Muscle of back (tissue), 10 donors: ENCODE data around the gene ISCA2. TPM values are rescaled to one million over a fixed set of nuclear protein-coding genes. Genes with fewer than 3 reads are reported as not detected.

Source experiments
- polyA plus RNA-seq, 10 donors: library from polyadenylated mRNA; unstranded; fragments of 120-200 nt; gene quantifications; one replicate each; pipeline ENCODE4 v1.2.1, GENCODE V29; 2013; ENCODE audit not compliant: insufficient read length in 10 of 10

Gene ISCA2
- polyA plus RNA-seq, 10 donors: 22.7 to 27.8 (median 25.1) TPM

Other genes with a start within 250 kb of the ISCA2 start
- 10 to 100 TPM; 37.2 to 81.8 (median 53.8) TPM for gene ABCD4, start 190.8 kb upstream of the ISCA2 start, polyA plus RNA-seq
- gene VRTN, start 145.3 kb upstream of the ISCA2 start, polyA plus RNA-seq: under 1 TPM in 3 of 10 donors, not detected in 7; 0.08 to 0.22 (median 0.19) TPM
- under 1 TPM in 3 of 10 donors, not detected in 7; 0.13 to 0.29 (median 0.16) TPM for gene SYNDIG1L, start 67.6 kb upstream of the ISCA2 start, polyA plus RNA-seq
- gene NPC2, start 460 bp upstream of the ISCA2 start, polyA plus RNA-seq: 100 to 1,000 TPM in 5 of 10 donors, 10 to 100 TPM in 5; 86.3 to 129 (median 101) TPM
- gene LTBP2, start 118.5 kb downstream of the ISCA2 start, polyA plus RNA-seq: 10 to 100 TPM in 5 of 10 donors, 1 to 10 TPM in 5; 6.2 to 17.5 (median 10.2) TPM
- gene AREL1, start 219.3 kb downstream of the ISCA2 start, polyA plus RNA-seq: 10 to 100 TPM; 17.7 to 23.3 (median 20.6) TPM
- gene FCF1, start 219.4 kb downstream of the ISCA2 start, polyA plus RNA-seq: 10 to 100 TPM; 35.2 to 50.5 (median 40.1) TPM